ENCODE data around the gene TMIGD1. TPM values are rescaled to one million over a fixed set of nuclear protein-coding genes. Genes with fewer than 3 reads are reported as not detected.

Gene TMIGD1
- total and polyA plus RNA-seq, 2 of the 13 experiments (the other 11 are each of a cell fraction or from before 2014, with no cell fraction given) = not detected

- TF ChIP-seq SPEN (CRISPR knock-in tag; IDR thresholded peaks at IDR 0.05; ENCODE audit: low read depth) (peak; percentile 67), ETS1 (CRISPR knock-in tag; IDR thresholded peaks at IDR 0.05) (no peak), ZNF430 (CRISPR knock-in tag; IDR thresholded peaks at IDR 0.05) (no peak), FOXO1 (CRISPR knock-in tag; IDR thresholded peaks at IDR 0.05) (peak; percentile 96), YEATS2 (CRISPR knock-in tag; IDR thresholded peaks at IDR 0.05; ENCODE audit: borderline replicate concordance) (peak; percentile 63; the same call in 1 of the 2 replicates), ZNF253 (CRISPR knock-in tag; IDR thresholded peaks at IDR 0.05; ENCODE audit: borderline replicate concordance) (no peak), ZNF597 (CRISPR knock-in tag; IDR thresholded peaks at IDR 0.05) (no peak), ZNF546 (CRISPR knock-in tag; conservative IDR thresholded peaks at IDR 0.05) (no peak), MAX (IDR thresholded peaks at IDR 0.05) (peak; percentile 46), MIER3 (CRISPR knock-in tag; IDR thresholded peaks at IDR 0.05; ENCODE audit: borderline replicate concordance) (peak; percentile 96), NCOA5 (CRISPR knock-in tag; IDR thresholded peaks at IDR 0.05) (no peak), PRPF4 (IDR thresholded peaks at IDR 0.05; ENCODE audit: low read depth, low read length, poor library complexity, severe bottlenecking) (no peak), ZNF407 (CRISPR knock-in tag; IDR thresholded peaks at IDR 0.05; ENCODE audit: not compliant biosample characterization) (no peak), ZSCAN31 (CRISPR knock-in tag; IDR thresholded peaks at IDR 0.05; ENCODE audit: low read depth) (no peak), ZNF264 (CRISPR knock-in tag; IDR thresholded peaks at IDR 0.05) (peak; percentile 86), SAFB2 (CRISPR knock-in tag; IDR thresholded peaks at IDR 0.05; ENCODE audit: borderline replicate concordance, low read depth) (no peak; the same call in 1 of the 2 replicates), TBP (CRISPR knock-in tag; IDR thresholded peaks at IDR 0.05) (no peak), PITX1 (CRISPR knock-in tag; IDR thresholded peaks at IDR 0.05) (peak; percentile 76), SIN3A (IDR thresholded peaks at IDR 0.05; ENCODE audit: borderline replicate concordance, low read depth, low read length) (peak; percentile 69; the same call in 1 of the 2 replicates)
Measured at GRCh38 chr17:30344283-30345088, 10.6 kb upstream of the TMIGD1 start (continued).
